Progenitor cell of endocrine pancreas (in vitro differentiated cells): ENCODE measurements around the gene TMEM62. TPM values are rescaled to one million over a fixed set of nuclear protein-coding genes. Genes with fewer than 3 reads are reported as not detected.
"Not testable (repeated sequence)": the region's sequence is repeated elsewhere in the genome, so short reads cannot be mapped to it uniquely, and the experiment has no call there.

ENCODE experiments used
- DNase-seq: peaks from one replicate; pipeline ENCODE4 v3.0.0; 2021; ENCODE audit warnings: low spot score; ENCODE audit not compliant: unreplicated experiment
- H3K27ac Mint-ChIP-seq: 2 replicates; pipeline ENCODE4 v1.8.0; 2021; ENCODE audit warnings: mild to moderate bottlenecking, moderate library complexity, mixed read lengths
- H3K27me3 Mint-ChIP-seq: 2 replicates; pipeline ENCODE4 v1.8.0; 2021; ENCODE audit warnings: mixed read lengths
- H3K36me3 Mint-ChIP-seq: 2 replicates; pipeline ENCODE4 v1.8.0; 2022; ENCODE audit warnings: mixed read lengths; ENCODE audit not compliant: insufficient read depth
- H3K4me1 Mint-ChIP-seq: 2 replicates; pipeline ENCODE4 v1.8.0; 2021; ENCODE audit warnings: low read depth, mixed read lengths
- H3K4me3 Mint-ChIP-seq: 2 replicates; pipeline ENCODE4 v1.8.0; 2021; ENCODE audit warnings: low read depth, mild to moderate bottlenecking, moderate library complexity, mixed read lengths
- H3K9me3 Mint-ChIP-seq: 2 replicates; pipeline ENCODE4 v1.8.0; 2021; ENCODE audit warnings: low read depth, mixed read lengths
- total RNA-seq: library from RNA; stranded (reverse); gene quantifications from 2 replicates; pipeline ENCODE4 v1.2.1, GENCODE V29; 2021
- TF ChIP-seq, protein P1 (sequence below): fragments of 200-600 bp; sonication (generic); IDR thresholded peaks from one replicate; pipeline ENCODE4 v1.5.0; 2021; ENCODE audit warnings: antibody characterized with exemption, mild to moderate bottlenecking; ENCODE audit not compliant: unreplicated experiment

Gene TMEM62
- total RNA-seq, 1 donor from 2014 or later = 30.2 TPM

DNA sequence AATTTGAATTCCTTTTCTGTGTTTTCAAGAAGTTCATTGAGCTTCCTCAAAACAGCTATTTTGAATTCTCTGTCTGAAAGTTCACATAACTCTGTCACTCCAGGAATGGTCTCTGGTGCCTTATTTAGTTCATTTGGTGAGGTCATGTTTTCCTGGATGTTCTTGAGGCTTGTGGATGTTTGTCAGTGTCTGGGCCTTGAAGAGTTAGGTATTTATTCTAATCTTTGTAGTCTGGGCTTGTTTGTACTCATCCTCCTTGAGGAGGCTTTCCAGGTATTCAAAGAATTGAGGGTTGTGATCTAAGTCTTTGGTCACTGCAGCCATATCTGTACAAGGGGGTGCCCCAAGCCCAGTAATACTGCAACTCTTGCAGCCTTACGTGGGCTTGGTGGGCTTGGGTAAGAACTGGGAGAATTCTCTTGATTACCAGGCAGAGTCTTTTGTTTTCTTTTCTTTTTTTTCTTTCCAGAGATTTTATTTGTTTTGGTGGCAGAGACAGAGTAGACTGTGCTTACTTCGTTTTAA lies 32.5 kb downstream of the TMEM62 start:
- H3K27ac Mint-ChIP-seq = no peak overlapping the region
- peaks cover 8% of the 10 kb centered on the region for H3K9me3 Mint-ChIP-seq
- H3K27me3 Mint-ChIP-seq = no peaks in the 10 kb centered on the region
- H3K4me1 Mint-ChIP-seq = peaks cover 9% of the 10 kb centered on the region
- TF ChIP-seq, protein P1, sequence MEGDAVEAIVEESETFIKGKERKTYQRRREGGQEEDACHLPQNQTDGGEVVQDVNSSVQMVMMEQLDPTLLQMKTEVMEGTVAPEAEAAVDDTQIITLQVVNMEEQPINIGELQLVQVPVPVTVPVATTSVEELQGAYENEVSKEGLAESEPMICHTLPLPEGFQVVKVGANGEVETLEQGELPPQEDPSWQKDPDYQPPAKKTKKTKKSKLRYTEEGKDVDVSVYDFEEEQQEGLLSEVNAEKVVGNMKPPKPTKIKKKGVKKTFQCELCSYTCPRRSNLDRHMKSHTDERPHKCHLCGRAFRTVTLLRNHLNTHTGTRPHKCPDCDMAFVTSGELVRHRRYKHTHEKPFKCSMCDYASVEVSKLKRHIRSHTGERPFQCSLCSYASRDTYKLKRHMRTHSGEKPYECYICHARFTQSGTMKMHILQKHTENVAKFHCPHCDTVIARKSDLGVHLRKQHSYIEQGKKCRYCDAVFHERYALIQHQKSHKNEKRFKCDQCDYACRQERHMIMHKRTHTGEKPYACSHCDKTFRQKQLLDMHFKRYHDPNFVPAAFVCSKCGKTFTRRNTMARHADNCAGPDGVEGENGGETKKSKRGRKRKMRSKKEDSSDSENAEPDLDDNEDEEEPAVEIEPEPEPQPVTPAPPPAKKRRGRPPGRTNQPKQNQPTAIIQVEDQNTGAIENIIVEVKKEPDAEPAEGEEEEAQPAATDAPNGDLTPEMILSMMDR = no peak
- H3K4me3 Mint-ChIP-seq = no peak overlapping the region
- no peak for DNase-seq
- H3K36me3 Mint-ChIP-seq = peaks cover 43% of the 10 kb centered on the region

DNA sequence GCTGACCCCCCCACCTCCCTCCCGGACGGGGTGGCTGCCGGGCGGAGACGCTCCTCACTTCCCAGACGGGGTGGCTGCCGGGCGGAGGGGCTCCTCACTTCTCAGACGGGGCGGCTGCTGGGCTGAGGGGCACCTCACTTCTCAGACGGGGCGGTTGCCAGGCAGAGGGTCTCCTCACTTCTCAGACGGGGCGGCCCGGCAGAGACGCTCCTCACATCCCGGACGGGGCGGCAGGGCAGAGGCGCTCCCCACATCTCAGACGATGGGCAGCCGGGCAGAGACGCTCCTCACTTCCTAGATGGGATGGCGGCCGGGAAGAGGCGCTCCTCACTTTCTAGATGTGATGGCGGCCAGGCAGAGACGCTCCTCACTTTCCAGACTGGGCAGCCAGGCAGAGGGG lies 33.9 kb downstream of the TMEM62 start:
- not testable (repeated sequence) for H3K4me3 Mint-ChIP-seq, H3K9me3 Mint-ChIP-seq, DNase-seq, H3K27me3 Mint-ChIP-seq, H3K4me1 Mint-ChIP-seq, H3K27ac Mint-ChIP-seq
- peaks cover 48% of the 10 kb centered on the region for H3K36me3 Mint-ChIP-seq

DNA sequence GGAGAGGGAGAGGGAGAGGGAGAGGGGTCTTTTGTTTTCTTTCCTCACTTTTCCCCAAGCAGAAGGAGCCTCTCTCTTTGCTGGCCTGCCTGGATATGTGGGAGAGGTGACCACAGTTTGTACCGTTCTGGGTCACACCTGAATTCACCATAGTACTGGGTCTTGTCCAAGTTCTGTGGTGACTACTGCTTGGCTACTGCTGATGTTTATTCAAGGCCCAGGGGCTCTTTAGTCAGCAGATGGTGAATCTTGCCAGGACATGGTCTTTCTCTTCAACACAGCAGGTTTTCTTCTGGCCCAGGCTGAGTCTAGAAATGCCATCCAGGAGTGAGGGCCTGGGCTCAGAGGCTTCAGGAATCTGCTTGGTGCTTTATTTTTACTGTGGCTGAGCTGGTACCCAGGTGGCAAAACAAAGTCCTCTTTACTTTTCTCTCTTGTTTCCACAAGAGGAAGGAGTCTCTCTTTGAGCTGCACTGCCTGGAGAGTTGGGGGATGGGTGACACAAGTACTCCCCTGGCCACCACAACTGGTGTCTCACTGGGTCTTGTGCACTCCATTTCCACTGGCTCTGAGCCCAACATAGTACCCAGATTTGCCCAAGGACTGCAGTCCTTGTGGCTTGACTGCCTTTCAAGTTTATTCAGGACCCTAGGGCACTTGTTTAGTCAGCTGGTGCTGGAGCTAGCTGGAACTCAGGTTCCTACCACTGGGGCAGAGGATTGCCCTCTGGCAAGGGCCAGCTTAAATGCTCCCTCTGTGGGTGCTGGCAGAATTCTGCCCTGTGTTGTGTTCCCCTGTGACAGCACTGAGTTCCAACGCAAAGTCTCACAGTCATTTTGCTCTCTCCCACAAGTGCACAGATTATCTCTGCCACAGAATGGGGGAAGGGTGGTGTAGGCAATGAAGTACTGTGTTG lies 35.1 kb downstream of the TMEM62 start:
- Mint-ChIP-seq H3K4me1 (peaks cover 9% of the 10 kb centered on the region), H3K36me3 (peaks cover 55% of the 10 kb centered on the region), H3K4me3 (no peak overlapping the region), H3K9me3 (peaks cover 12% of the 10 kb centered on the region), H3K27me3 (no peaks in the 10 kb centered on the region), H3K27ac (peak overlapping the region; percentile 24)
- no peak for DNase-seq
- TF ChIP-seq, protein P1 = no peak

DNA sequence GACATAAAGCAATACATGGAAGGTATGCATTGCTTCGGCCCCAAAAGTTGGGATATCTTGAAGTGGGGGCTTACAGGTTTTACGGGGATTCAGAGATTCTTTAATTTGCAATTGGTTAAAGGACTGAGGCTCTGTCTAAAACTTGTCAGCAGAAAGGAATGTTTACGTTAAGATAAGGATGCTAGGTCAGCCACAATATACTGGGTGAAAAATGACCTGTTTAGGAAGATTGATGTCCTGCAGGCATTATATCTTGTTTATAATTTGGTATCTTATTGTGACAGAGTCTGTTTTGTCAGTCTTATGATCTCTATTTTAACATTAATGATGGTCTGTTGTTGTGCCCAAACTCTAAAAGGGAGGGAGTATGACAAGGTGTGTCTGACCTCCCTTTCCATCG lies 36.5 kb downstream of the TMEM62 start:
- TF ChIP-seq, protein P1 = no peak
- Mint-ChIP-seq H3K36me3 (peaks cover 56% of the 10 kb centered on the region), H3K27me3 (no peaks in the 10 kb centered on the region), H3K4me3 (no peak overlapping the region), H3K4me1 (peaks cover 9% of the 10 kb centered on the region), H3K9me3 (peaks cover 11% of the 10 kb centered on the region), H3K27ac (peak overlapping the region; percentile 10)
- DNase-seq = no peak

DNA sequence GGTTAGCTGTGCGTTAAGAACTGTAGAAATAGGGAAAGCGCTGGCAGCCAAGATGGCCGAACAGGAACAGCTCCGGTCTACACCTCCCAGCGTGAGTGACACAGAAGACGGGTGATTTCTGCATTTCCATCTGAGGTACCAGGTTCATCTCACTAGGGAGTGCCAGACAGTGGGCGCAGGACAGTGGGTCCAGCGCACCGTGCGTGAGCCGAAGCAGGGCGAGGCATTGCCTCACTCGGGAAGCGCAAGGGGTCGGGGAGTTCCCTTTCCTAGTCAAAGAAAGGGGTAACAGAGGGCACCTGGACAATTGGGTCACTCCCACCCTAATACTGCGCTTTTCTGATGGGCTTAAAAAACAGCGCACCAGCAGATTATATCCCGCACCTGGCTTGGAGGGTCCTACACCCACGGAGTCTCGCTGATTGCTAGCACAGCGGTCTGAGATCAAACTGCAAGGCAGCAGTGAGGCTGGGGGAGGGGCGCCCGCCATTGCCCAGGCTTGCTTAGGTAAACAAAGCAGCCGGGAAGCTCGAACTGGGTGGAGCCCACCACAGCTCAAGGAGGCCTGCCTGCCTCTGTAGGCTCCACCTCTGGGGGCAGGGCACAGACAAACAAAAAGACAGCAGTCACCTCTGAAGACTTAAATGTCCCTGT lies 42.4 kb downstream of the TMEM62 start:
- H3K36me3 Mint-ChIP-seq = peaks cover 45% of the 10 kb centered on the region
- not testable (repeated sequence) for H3K27me3 Mint-ChIP-seq, H3K4me3 Mint-ChIP-seq, DNase-seq, H3K4me1 Mint-ChIP-seq, H3K27ac Mint-ChIP-seq
- H3K9me3 Mint-ChIP-seq = peaks cover 12% of the 10 kb centered on the region

DNA sequence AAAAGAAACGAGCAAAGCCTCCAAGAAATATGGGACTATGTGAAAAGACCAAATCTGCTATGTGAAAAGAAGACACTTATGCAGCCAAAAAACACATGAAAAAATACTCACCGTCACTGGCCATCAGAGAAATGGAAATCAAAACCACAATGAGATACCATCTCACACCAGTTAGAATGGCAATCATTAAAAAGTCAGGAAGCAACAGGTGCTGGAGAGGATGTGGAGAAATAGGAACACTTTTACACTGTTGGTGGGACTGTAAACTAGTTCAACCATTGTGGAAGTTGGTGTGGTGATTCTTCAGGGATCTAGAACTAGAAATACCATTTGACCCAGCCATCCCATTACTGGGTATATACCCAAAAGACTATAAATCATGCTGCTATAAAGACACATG lies 43.8 kb downstream of the TMEM62 start:
- not testable (repeated sequence) for H3K4me3 Mint-ChIP-seq, DNase-seq, H3K27ac Mint-ChIP-seq, H3K27me3 Mint-ChIP-seq, H3K4me1 Mint-ChIP-seq
- Mint-ChIP-seq H3K9me3 (peaks cover 12% of the 10 kb centered on the region), H3K36me3 (peaks cover 40% of the 10 kb centered on the region)
